SKM-1 (cell line): ENCODE data around the gene SAMD1.

ENCODE experiments used
- DNase-seq: peaks from one replicate; lab custom pipeline; 2025; ENCODE audit not compliant: unreplicated experiment; lab: John Stamatoyannopoulos, UW

The SAMD1 gene

DNA sequence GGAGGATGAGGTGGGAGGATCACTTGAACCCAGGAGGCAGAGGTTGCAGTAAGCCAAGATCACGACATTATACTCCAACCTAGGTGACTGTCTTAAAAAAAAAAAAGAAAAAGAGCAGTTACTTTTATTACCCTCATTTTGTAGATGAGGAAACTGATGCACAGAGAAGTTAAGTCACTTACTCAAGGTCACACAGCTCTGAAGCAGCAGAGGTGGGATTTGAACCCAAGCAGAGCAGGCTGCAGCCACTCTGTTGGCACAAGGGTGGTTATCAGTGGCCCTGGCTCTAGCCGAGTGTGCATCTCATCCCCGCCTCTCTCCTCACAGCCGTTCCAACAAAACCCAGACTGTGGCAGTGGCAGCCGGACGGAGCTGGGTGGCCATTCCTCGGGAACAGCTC is 51.4 kb downstream of the SAMD1 start:
- no peak for DNase-seq
